Measurements from ENCODE around the gene PEMT. TPM values are rescaled to one million over a fixed set of nuclear protein-coding genes. Genes with fewer than 3 reads are reported as not detected.

PEMT gene
- total and polyA plus RNA-seq, 10 donors, result 8.9 to 21.3 (median 14.8) TPM

- H3K9me3 ChIP-seq, result no peaks in the 10 kb centered on the region
- H3K4me1 ChIP-seq, result no peaks in the 10 kb centered on the region
- no peaks in the 10 kb centered on the region for H3K27me3 ChIP-seq (replicated peaks in 1 of 7)
- no peak for DNase-seq
- TF ChIP-seq, protein P1, sequence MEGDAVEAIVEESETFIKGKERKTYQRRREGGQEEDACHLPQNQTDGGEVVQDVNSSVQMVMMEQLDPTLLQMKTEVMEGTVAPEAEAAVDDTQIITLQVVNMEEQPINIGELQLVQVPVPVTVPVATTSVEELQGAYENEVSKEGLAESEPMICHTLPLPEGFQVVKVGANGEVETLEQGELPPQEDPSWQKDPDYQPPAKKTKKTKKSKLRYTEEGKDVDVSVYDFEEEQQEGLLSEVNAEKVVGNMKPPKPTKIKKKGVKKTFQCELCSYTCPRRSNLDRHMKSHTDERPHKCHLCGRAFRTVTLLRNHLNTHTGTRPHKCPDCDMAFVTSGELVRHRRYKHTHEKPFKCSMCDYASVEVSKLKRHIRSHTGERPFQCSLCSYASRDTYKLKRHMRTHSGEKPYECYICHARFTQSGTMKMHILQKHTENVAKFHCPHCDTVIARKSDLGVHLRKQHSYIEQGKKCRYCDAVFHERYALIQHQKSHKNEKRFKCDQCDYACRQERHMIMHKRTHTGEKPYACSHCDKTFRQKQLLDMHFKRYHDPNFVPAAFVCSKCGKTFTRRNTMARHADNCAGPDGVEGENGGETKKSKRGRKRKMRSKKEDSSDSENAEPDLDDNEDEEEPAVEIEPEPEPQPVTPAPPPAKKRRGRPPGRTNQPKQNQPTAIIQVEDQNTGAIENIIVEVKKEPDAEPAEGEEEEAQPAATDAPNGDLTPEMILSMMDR (IDR thresholded peaks at IDR 0.05 in 8 of 11, conservative IDR thresholded peaks at IDR 0.05 in 3 of 11), result no peak
- TF ChIP-seq POLR2AphosphoS5 (IDR thresholded peaks at IDR 0.05) (no peak), POLR2A (IDR thresholded peaks at IDR 0.05) (no peak)
- H3K27ac ChIP-seq, result no peak overlapping the region
- H3K4me3 ChIP-seq, result no peak overlapping the region
- intact Hi-C loops (cut with DNase I; ENCODE audit: low total_unique reads), result no loop called here
- peaks cover 0 to 19% (median 7%) of the 10 kb centered on the region in 6 donors for H3K36me3 ChIP-seq
- WGBS, 5 donors, result 81 to 95% (median 91%) methylated on average over 10 to 14 of the region's 14 CpGs
These were observed 74.4 kb downstream of the PEMT start for GRCh38 chr17:17516941-17517720.

DNA sequence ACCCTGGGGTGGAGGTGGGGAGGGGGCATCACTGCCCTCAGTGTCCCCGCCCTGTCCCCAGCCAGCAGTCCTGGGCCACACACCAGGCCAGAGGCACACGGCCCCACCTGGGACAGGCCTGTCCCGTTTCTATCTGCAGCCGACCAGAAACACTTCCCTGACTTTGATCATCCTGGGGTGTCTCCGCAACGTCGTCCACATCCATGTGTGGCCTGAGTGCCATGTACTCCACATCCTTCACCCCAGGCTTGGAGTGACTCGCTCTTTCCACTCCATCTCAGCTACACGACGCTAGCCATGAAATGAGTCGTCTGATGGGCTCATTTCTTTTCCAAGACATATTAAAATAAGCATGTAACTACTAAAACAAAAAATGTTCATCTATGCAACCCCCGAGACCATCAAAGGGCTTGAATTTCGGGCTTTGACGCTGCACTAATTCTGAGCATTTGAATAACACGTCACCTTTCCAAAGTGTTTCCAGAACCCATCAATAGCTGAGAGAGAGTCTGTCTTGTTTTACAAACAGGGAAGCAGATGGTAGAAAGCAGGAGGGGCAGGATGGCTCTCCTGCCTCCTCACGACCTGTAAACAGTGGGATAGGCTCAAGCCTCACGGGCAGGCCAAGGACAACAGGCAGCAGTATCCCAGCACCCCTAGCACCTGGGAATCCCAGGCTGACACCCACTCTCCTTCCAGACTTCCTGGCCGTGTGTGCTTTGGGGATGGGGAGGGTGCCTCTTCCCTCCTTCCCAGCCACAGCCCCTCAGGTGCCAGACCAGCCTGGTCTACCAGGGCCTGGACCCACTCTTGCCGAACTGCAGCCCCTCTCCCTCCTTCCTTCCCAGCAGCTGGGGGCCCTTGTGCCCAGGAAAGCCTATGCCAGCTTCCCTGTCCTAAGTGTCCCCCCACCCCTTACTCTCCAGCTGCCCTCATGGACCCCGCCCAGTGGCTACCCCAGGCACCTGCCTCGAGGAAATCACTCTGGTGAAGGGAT lies 75.3 kb downstream of the PEMT start:
- WGBS, 5 donors, result 82 to 88% (median 84%) methylated on average over 21 of the region's 21 CpGs
- no peak for DNase-seq
- H3K27me3 ChIP-seq (replicated peaks in 1 of 7), result no peaks in the 10 kb centered on the region
- intact Hi-C loops (cut with DNase I; ENCODE audit: low total_unique reads), result no loop called here
- no peak overlapping the region for H3K27ac ChIP-seq
- no peaks in the 10 kb centered on the region for H3K4me1 ChIP-seq
- H3K4me3 ChIP-seq, result no peak overlapping the region
- H3K36me3 ChIP-seq, result peaks cover 0 to 13% (median 5%) of the 10 kb centered on the region in 6 donors
- no peaks in the 10 kb centered on the region for H3K9me3 ChIP-seq
- TF ChIP-seq POLR2A (IDR thresholded peaks at IDR 0.05), result no peak
- TF ChIP-seq, protein P1 (IDR thresholded peaks at IDR 0.05 in 8 of 11, conservative IDR thresholded peaks at IDR 0.05 in 3 of 11), result no peak
- no peak for TF ChIP-seq POLR2AphosphoS5 (IDR thresholded peaks at IDR 0.05)

DNA sequence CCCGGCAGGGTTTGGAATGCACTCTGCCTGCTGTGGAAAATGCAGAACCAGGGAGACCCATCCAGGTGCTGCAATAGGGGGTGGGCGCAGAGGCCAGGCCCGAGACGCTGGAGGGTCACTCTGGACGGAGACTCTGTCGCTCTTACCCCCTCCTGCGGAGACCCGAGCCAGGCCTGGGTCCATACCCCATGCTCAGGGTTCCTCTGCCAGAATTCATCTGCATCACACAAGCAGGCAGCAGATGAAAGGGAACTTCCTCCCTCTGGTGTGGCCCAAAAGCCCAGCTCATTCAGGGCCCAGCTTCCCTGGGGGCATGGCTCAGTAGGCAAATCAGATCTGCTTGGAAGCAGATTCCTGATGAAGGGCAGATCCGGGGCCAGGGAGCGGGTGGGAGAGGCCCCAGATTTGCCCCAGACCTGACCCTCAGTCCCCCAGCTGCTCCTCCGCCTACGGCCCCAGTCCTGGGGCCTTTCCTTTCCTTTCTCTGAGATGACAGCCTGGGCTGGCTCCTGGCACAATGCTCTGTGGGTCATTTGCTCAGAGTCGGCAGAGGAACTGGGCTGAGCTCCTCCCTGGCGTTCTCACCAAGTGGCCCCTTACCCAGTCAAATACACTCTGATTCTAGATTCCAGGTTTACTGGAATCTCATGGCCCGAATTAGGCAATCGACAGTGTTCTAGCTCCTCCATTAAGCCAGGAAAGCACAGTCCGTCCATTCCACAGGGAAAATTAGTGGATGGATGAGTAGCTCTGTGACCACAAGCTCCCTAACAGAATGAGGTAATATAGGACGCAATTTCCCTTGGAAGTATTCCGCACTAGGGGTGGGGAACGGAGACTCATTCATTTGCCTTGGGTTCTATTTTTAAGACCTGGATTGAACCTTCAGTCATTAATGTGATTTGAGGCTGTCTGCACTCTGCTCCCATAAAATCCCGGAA lies 76.2 kb downstream of the PEMT start:
- intact Hi-C loops (cut with DNase I; ENCODE audit: low total_unique reads), result no loop called here

More for the DNA sequence above, 76.2 kb downstream of the PEMT start:
- DNase-seq, result no peak
- no peaks in the 10 kb centered on the region for H3K4me1 ChIP-seq
- no peaks in the 10 kb centered on the region for H3K27me3 ChIP-seq (replicated peaks in 1 of 7)
- H3K27ac ChIP-seq, result peak overlapping the region in 5 of 8 donors; percentile 4 to 40 (median 29)
- peaks cover 0 to 3% (median 0%) of the 10 kb centered on the region in 6 donors for H3K36me3 ChIP-seq
- H3K4me3 ChIP-seq, result no peak overlapping the region
- no peaks in the 10 kb centered on the region for H3K9me3 ChIP-seq
- TF ChIP-seq, protein P1 (IDR thresholded peaks at IDR 0.05 in 8 of 11, conservative IDR thresholded peaks at IDR 0.05 in 3 of 11), result no peak
- TF ChIP-seq POLR2AphosphoS5 (IDR thresholded peaks at IDR 0.05) (peak in 1 of 3 donors; percentile 33), POLR2A (IDR thresholded peaks at IDR 0.05) (no peak)
- WGBS, 5 donors, result 84 to 93% (median 88%) methylated on average over 16 to 21 of the region's 21 CpGs
